NT2/D1 (cell line): ENCODE measurements around the gene GBP5.

ENCODE experiments used
- SUZ12 ChIP-seq: IDR thresholded peaks from 2 replicates; pipeline ENCODE4 v1.6.1; 2011; ENCODE audit not compliant: insufficient read length, insufficient read depth; ENCODE audit errors: extremely low read depth
- YY1 ChIP-seq: IDR thresholded peaks from 2 replicates; pipeline ENCODE4 v1.6.1; 2011; ENCODE audit not compliant: insufficient read length, insufficient read depth
- ZNF274 ChIP-seq: IDR thresholded peaks from 2 replicates; pipeline ENCODE4 v1.6.1; 2011; ENCODE audit warnings: mild to moderate bottlenecking, low read depth, low read length

DNA sequence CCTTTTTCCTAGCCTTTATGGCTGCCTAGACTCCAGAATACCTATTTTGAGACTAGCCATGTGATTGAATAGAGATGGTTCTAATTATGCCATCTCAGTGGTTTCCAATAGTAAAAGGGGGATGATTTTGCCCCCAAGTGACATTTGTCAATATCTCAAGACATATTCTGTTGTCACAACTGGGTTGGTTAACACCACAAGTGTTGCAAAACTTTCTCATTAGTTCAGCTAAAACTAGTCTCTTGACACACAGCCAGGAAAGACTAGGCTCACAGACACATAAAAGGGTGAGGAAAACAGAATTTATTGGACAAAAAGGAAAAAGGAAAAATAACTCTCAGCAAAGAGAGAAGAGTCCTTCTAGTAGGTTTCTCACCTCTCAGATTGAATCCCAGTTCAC is 39.9 kb upstream of the GBP5 start:
- TF ChIP-seq ZNF274 (no peak), YY1 (no peak), SUZ12 (no peak)
